K562 (cell line): ENCODE measurements around the gene HELZ. TPM values are rescaled to one million over a fixed set of nuclear protein-coding genes. Genes with fewer than 3 reads are reported as not detected.
A peak's percentile ranks its signal among the peaks of the same experiment; 100 is the strongest.

Experiments
- ATAC-seq: fragments of 200-7000 bp; cut with Tn5 transposase; 3 replicates; pipeline ENCODE4 v1.9.1; 2020; ENCODE audit warnings: moderate library complexity
- BruUV-seq: library from RNA; stranded (reverse); fragments of 400-500 nt; replicated peaks from 2 replicates; lab custom pipeline; 2021; lab: Mats Ljungman, UMichigan
- CTCF ChIA-PET: fragments of 300-600 bp; formaldehyde crosslinking; extraction: SDS; loops from one replicate; lab custom pipeline; 2021; ENCODE audit warnings: low intra/inter-chr PET ratio; lab: Yijun Ruan, JAX
- POLR2A ChIA-PET: fragments of 300-600, 350-650 bp; sonication (Branson Sonifier 250); formaldehyde crosslinking; extraction: SDS; loops from one replicate; lab custom pipeline; 2021; ENCODE audit warnings: antibody characterized with exemption, inconsistent platforms; lab: Yijun Ruan, JAX
- DNase-seq, 4 experiments: peaks; one replicate each; pipeline versions ENCODE4 v3.0.0 to v3.0.0-alpha.2; 2011 to 2018; ENCODE audit warnings: low spot score in 3 of 4, mixed read lengths in 3 of 4; ENCODE audit errors: extremely low read depth in 1 of 4
- FAIRE-seq: peaks from 2 replicates; lab custom pipeline; 2011; peaks lifted over from hg19 to GRCh38; lab: Jason Lieb, UNC
- H2AFZ ChIP-seq: 2 replicates; pipeline ENCODE4 v1.6.0; 2011; ENCODE audit warnings: low read depth, low read length, control low read depth, inconsistent platforms
- H3K27ac ChIP-seq: fragments of 200-600 bp; 3 replicates; pipeline ENCODE4 v1.8.0; 2011; ENCODE audit warnings: low read depth, mild to moderate bottlenecking, control low read depth, inconsistent platforms, low read length, moderate library complexity, mixed read lengths; ENCODE audit errors: extremely low read depth
- H3K27me3 ChIP-seq, 2 experiments: fragments of 300-600 bp in 1 of 2; 2 replicates in 1 of 2; 3 replicates in 1 of 2; pipeline versions ENCODE4 v1.6.0 to v1.8.0; 2011; ENCODE audit warnings: inconsistent platforms in 2 of 2, low read length in 2 of 2, mild to moderate bottlenecking in 1 of 2, mixed read lengths in 1 of 2, moderate library complexity in 1 of 2; ENCODE audit not compliant: control insufficient read depth in 2 of 2, insufficient read depth in 2 of 2
- H3K36me3 ChIP-seq: fragments of 300-600 bp; 3 replicates; pipeline ENCODE4 v1.8.0; 2011; ENCODE audit warnings: mild to moderate bottlenecking, low read length, inconsistent platforms; ENCODE audit not compliant: control insufficient read depth, insufficient read depth
- H3K4me1 ChIP-seq, 2 experiments: fragments of 200-600 bp in 1 of 2; replicated peaks in 1 of 2; 2 replicates in 1 of 2; 3 replicates in 1 of 2; pipeline versions ENCODE4 v1.5.1 to v1.8.0; 2011; ENCODE audit warnings: inconsistent platforms in 2 of 2, low read length in 2 of 2, mild to moderate bottlenecking in 1 of 2, mixed read lengths in 1 of 2, moderate library complexity in 1 of 2; ENCODE audit not compliant: control insufficient read depth in 2 of 2, insufficient read depth in 2 of 2
- H3K4me2 ChIP-seq: 2 replicates; pipeline ENCODE4 v1.6.1; 2011; ENCODE audit warnings: low read length, control low read depth, inconsistent platforms, mixed read lengths; ENCODE audit not compliant: insufficient read depth
- H3K4me3 ChIP-seq: fragments of 200-600 bp; sonication (generic), shearing (Covaris generic); 2 replicates; pipeline ENCODE4 v1.5.1; 2016; ENCODE audit warnings: control low read depth, inconsistent platforms
- H3K79me2 ChIP-seq: fragments of 200-600 bp; 3 replicates; pipeline ENCODE4 v1.8.0; 2011; ENCODE audit warnings: low read length, inconsistent platforms; ENCODE audit not compliant: control insufficient read depth, insufficient read depth
- H3K9ac ChIP-seq, 2 experiments: 2 replicates each; pipeline versions ENCODE4 v1.6.0 to v1.6.1; 2011; ENCODE audit warnings: low read depth in 2 of 2, low read length in 2 of 2, control low read depth in 1 of 2, inconsistent platforms in 1 of 2, mild to moderate bottlenecking in 1 of 2, mixed read lengths in 1 of 2; ENCODE audit not compliant: insufficient read depth in 1 of 2
- H3K9me1 ChIP-seq: one replicate; pipeline ENCODE4 v1.6.0; 2011; ENCODE audit warnings: inconsistent platforms, mild to moderate bottlenecking, low read length, moderate library complexity; ENCODE audit not compliant: control insufficient read depth, insufficient read depth
- H3K9me3 ChIP-seq: replicated peaks from 2 replicates; pipeline ENCODE4 v1.5.1; 2011; ENCODE audit warnings: low read depth, low read length, inconsistent platforms; ENCODE audit not compliant: control insufficient read depth, insufficient read depth
- H4K20me1 ChIP-seq: replicated peaks from 2 replicates; pipeline ENCODE4 v1.6.1; 2011; ENCODE audit warnings: low read length, inconsistent platforms, mixed read lengths; ENCODE audit not compliant: control insufficient read depth, insufficient read depth
- ELF2 ChIP-seq: fragments of 250-450 bp; sonication (Bioruptor Pico); IDR thresholded peaks from 2 replicates; pipeline ENCODE4 v1.5.0; 2021; ENCODE audit warnings: mild to moderate bottlenecking
- WGBS: fragments of 100-300 bp; shearing (Covaris generic); methylation state at CpG from one replicate; pipeline ENCODE4 v1.1.6; 2016; ENCODE audit warnings: low coverage, mixed read lengths; ENCODE audit not compliant: insufficient coverage; ENCODE audit errors: missing lambda C conversion rate; 5-methylcytosine and 5-hydroxymethylcytosine counted together
- in situ Hi-C: fragments of 300-500 bp; cut with MboI; formaldehyde crosslinking; loops from 4 replicates; pipeline ENCODE4 v1.15.0; 2018; ENCODE audit warnings: inconsistent platforms, mixed read lengths
- intact Hi-C: fragments of 100-400 bp; cut with micrococcal nuclease; formaldehyde crosslinking; loops from 2 replicates; pipeline ENCODE4 v1.14.2; 2022
- polyA plus RNA-seq, 8 experiments: library from polyadenylated mRNA; depleted of rRNA in 4 of 8; stranded (reverse) in 5 of 8; unstranded in 3 of 8; fragments of >200 nt; fragmentation: Nextera tagmentation in 2 of 8; fragmentation: Illumina TruSeq in 1 of 8; extraction: Ambion mirVana in 2 of 8; extraction: Trizol in 1 of 8; gene quantifications; 2 replicates each; pipeline versions ENCODE4 v1.2.1 to v1.2.3, GENCODE V29; 2011 to 2014; ENCODE audit warnings: inconsistent platforms in 1 of 8, missing spikeins in 1 of 8
- total RNA-seq, 7 experiments: library from RNA; depleted of rRNA in 6 of 7; stranded (reverse); fragments of >200 nt in 6 of 7; fragmentation: Illumina TruSeq in 2 of 7; extraction: Trizol in 2 of 7; gene quantifications; 2 replicates each; pipeline versions ENCODE4 v1.2.1 to v1.2.3, GENCODE V29; 2011 to 2021; ENCODE audit warnings: low replicate concordance in 1 of 7
- TF ChIP-seq, protein P1 (sequence below): fragments of 450-650 bp; IDR thresholded peaks from 2 replicates; pipeline ENCODE4 v1.6.1; 2016

HELZ gene
- total and polyA plus RNA-seq, 9 of the 15 experiments (the other 6 are each of a cell fraction or from before 2014, with no cell fraction given): 5.2 to 39.8 (median 17.3) TPM

DNA sequence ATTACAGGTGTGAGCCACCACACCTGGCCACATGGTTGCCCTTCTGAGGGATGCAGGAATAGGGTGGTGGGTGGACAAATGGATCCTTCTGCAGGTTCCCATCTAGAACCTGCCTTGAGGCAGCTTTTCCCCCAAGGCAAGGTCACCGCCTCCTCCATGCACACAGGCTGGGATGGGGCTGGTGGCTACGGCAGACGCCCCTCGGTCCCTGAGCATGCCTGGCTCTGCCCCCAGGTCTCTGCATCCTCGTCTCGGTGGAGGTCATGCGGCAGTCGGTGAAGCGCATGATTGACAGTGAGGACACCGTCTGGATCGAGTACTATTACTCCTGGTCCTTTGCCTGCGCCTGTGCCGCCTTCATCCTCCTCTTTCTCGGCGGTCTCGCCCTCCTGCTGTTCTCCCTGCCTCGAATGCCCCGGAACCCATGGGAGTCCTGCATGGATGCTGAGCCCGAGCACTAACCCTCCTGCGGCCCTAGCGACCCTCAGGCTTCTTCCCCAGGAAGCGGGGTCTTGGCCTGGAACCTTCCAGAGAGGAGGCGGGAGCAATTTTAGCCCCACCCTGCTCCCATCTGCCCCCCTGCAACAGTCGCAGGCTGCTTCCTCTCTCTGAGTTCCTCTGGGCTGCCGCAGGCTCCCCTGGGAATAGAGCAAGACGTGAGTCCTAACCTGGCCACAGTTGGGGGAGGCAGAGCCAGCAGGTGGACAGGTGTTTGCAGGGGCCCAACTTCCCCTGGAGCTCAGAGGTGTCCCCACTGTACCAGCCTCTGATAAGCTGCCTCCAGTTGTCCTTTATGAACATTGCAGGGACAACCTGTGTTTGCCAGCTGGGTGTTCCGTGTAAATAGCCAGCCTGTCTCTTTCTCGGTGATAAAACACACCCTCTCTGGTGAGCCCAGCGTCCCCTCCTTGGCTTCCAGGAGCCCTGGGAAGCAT lies 188.9 kb downstream of the HELZ start:
- no peak; the same call in 2 of the 3 replicates for ATAC-seq
- Histone ChIP-seq H4K20me1 (no peaks in the 10 kb centered on the region), H3K4me3 (no peak overlapping the region), H3K27me3 (peaks cover 28 to 49% of the 10 kb centered on the region in 2 experiments), H3K4me1 (peaks cover 0 to 6% of the 10 kb centered on the region in 2 experiments; a peak in 1 of 5 replicates), H3K79me2 (no peaks in the 10 kb centered on the region), H3K9ac (no peak overlapping the region; a peak in 1 of 4 replicates), H3K36me3 (no peaks in the 10 kb centered on the region; the same call in 2 of the 3 replicates), H3K9me3 (no peaks in the 10 kb centered on the region), H2AFZ (no peak overlapping the region), H3K9me1 (no peaks in the 10 kb centered on the region), H3K4me2 (no peak overlapping the region), H3K27ac (no peak overlapping the region)
- CTCF ChIA-PET: no interaction called here
- no TSS peak for BruUV-seq
- POLR2A ChIA-PET: interaction anchor here (0.6 kb wide), 1 partner anchor 103 kb away, joined by 5 read pairs; no protein-coding TSS in a partner anchor
- intact Hi-C loops: no loop called here
- 18% methylated on average over 29 of the region's 29 CpGs for WGBS
- no peak for DNase-seq
- no peak for TF ChIP-seq ELF2
- TF ChIP-seq, protein P1, sequence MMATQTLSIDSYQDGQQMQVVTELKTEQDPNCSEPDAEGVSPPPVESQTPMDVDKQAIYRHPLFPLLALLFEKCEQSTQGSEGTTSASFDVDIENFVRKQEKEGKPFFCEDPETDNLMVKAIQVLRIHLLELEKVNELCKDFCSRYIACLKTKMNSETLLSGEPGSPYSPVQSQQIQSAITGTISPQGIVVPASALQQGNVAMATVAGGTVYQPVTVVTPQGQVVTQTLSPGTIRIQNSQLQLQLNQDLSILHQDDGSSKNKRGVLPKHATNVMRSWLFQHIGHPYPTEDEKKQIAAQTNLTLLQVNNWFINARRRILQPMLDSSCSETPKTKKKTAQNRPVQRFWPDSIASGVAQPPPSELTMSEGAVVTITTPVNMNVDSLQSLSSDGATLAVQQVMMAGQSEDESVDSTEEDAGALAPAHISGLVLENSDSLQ: 0 out of 2 replicates have a peak, but pooled peaks have one; percentile 24
- in situ Hi-C loops: no loop called here
- no peak for FAIRE-seq
